IMR-90 (cell line): ENCODE measurements around the gene TNNI3K. TPM values are rescaled to one million over a fixed set of nuclear protein-coding genes. Genes with fewer than 3 reads are reported as not detected.

Experiments used
- ATAC-seq: fragments of 200-7000 bp; cut with Tn5 transposase; 2 replicates; pipeline ENCODE4 v1.9.1; 2020; ENCODE audit warnings: low read depth, mild to moderate bottlenecking, moderate library complexity
- BruUV-seq: library from RNA; stranded (reverse); fragments of 400-500 nt; replicated peaks from 2 replicates; lab custom pipeline; 2021; lab: Mats Ljungman, UMichigan
- CTCF ChIA-PET: fragments of 300-600 bp; formaldehyde crosslinking; extraction: SDS; loops from one replicate; lab custom pipeline; 2021; ENCODE audit warnings: antibody characterized with exemption; lab: Yijun Ruan, JAX
- POLR2A ChIA-PET: fragments of 300-600 bp; sonication (Branson Sonifier 250); formaldehyde crosslinking; loops from one replicate; lab custom pipeline; 2022; ENCODE audit warnings: antibody characterized with exemption; ENCODE audit not compliant: unreplicated experiment; lab: Charles Lee
- DNase-seq: peaks from one replicate; pipeline ENCODE4 v3.0.0; 2013
- H2AFZ ChIP-seq: replicated peaks from 2 replicates; pipeline ENCODE3; 2013; ENCODE audit warnings: low read length, mild to moderate bottlenecking; ENCODE audit not compliant: poor library complexity
- H2AK5ac ChIP-seq: 2 replicates; pipeline ENCODE4 v1.6.1; 2013; ENCODE audit warnings: low read depth, low read length, inconsistent platforms
- H2AK9ac ChIP-seq: replicated peaks from 2 replicates; pipeline ENCODE3; 2013; ENCODE audit warnings: mild to moderate bottlenecking, low read depth, low read length, moderate library complexity; ENCODE audit not compliant: poor library complexity
- H2BK120ac ChIP-seq: 2 replicates; pipeline ENCODE4 v1.6.1; 2013; ENCODE audit warnings: low read depth, low read length, inconsistent platforms
- H2BK15ac ChIP-seq: 3 replicates; pipeline ENCODE4 v1.6.1; 2013; ENCODE audit warnings: low read depth, low read length, inconsistent platforms
- H2BK20ac ChIP-seq: 2 replicates; pipeline ENCODE4 v1.6.1; 2013; ENCODE audit warnings: low read depth, mild to moderate bottlenecking, inconsistent platforms, low read length, moderate library complexity
- H2BK5ac ChIP-seq: 2 replicates; pipeline ENCODE4 v1.6.1; 2013; ENCODE audit warnings: mild to moderate bottlenecking, low read depth, low read length, inconsistent platforms; ENCODE audit not compliant: poor library complexity, severe bottlenecking
- H3K14ac ChIP-seq: replicated peaks from 2 replicates; pipeline ENCODE4 v1.6.1; 2013; ENCODE audit warnings: low read depth, low read length, inconsistent platforms
- H3K18ac ChIP-seq: 2 replicates; pipeline ENCODE4 v1.6.1; 2013; ENCODE audit warnings: low read depth, low read length, control low read depth
- H3K23ac ChIP-seq: 2 replicates; pipeline ENCODE4 v1.6.1; 2013; ENCODE audit warnings: low read depth, low read length, inconsistent platforms
- H3K27ac ChIP-seq: 2 replicates; pipeline ENCODE4 v1.5.1; 2013; ENCODE audit warnings: mild to moderate bottlenecking, control low read depth, low read length; ENCODE audit not compliant: insufficient read depth
- H3K27me3 ChIP-seq: 2 replicates; pipeline ENCODE4 v1.6.1; 2013; ENCODE audit warnings: low read length; ENCODE audit not compliant: control insufficient read depth, insufficient read depth
- H3K36me3 ChIP-seq: 2 replicates; pipeline ENCODE4 v1.6.1; 2013; ENCODE audit warnings: low read length, mixed read lengths; ENCODE audit not compliant: control insufficient read depth, insufficient read depth
- H3K4ac ChIP-seq: 2 replicates; pipeline ENCODE4 v1.6.1; 2013; ENCODE audit warnings: low read depth, low read length, inconsistent platforms
- H3K4me1 ChIP-seq: 2 replicates; pipeline ENCODE4 v1.6.1; 2013; ENCODE audit warnings: low read length, mixed read lengths; ENCODE audit not compliant: control insufficient read depth, insufficient read depth
- H3K4me2 ChIP-seq: 2 replicates; pipeline ENCODE4 v1.6.1; 2013; ENCODE audit warnings: low read depth, mild to moderate bottlenecking, control low read depth, low read length, moderate library complexity
- H3K4me3 ChIP-seq: 2 replicates; pipeline ENCODE4 v1.5.1; 2013; ENCODE audit warnings: low read depth, mild to moderate bottlenecking, control low read depth, low read length, moderate library complexity; ENCODE audit not compliant: insufficient read depth
- H3K56ac ChIP-seq: 2 replicates; pipeline ENCODE4 v1.6.1; 2013; ENCODE audit warnings: low read length, inconsistent platforms; ENCODE audit not compliant: insufficient read depth; ENCODE audit errors: extremely low read depth
- H3K79me1 ChIP-seq, 2 experiments: 2 replicates each; pipeline ENCODE4 v1.6.1; 2013; ENCODE audit warnings: low read length in 2 of 2, inconsistent platforms in 1 of 2, low read depth in 1 of 2
- H3K9ac ChIP-seq: 2 replicates; pipeline ENCODE4 v1.6.1; 2013; ENCODE audit warnings: low read depth, low read length, control low read depth
- H3K9me1 ChIP-seq: 2 replicates; pipeline ENCODE4 v1.6.1; 2013; ENCODE audit warnings: low read length, inconsistent platforms; ENCODE audit not compliant: insufficient read depth
- H3K9me3 ChIP-seq: 2 replicates; pipeline ENCODE4 v1.6.1; 2013; ENCODE audit warnings: low read length; ENCODE audit not compliant: control insufficient read depth, insufficient read depth
- H4K20me1 ChIP-seq: 2 replicates; pipeline ENCODE4 v1.6.1; 2013; ENCODE audit warnings: low read length, inconsistent platforms; ENCODE audit not compliant: insufficient read depth
- H4K5ac ChIP-seq: 2 replicates; pipeline ENCODE4 v1.6.1; 2013; ENCODE audit warnings: mild to moderate bottlenecking, low read depth, low read length, control low read depth
- H4K8ac ChIP-seq, 2 experiments: 2 replicates each; pipeline ENCODE4 v1.6.1; 2013; ENCODE audit warnings: low read depth in 2 of 2, low read length in 2 of 2, control low read depth in 1 of 2, inconsistent platforms in 1 of 2
- H4K91ac ChIP-seq: 2 replicates; pipeline ENCODE4 v1.6.1; 2013; ENCODE audit warnings: low read depth, low read length, inconsistent platforms; ENCODE audit not compliant: insufficient read depth
- BHLHE40 ChIP-seq: fragments of 150-350 bp; IDR thresholded peaks from 2 replicates; pipeline ENCODE4 v1.6.1; 2016; ENCODE audit warnings: mild to moderate bottlenecking, low read depth, low read length
- FOS ChIP-seq: fragments of 150-350 bp; IDR thresholded peaks from 2 replicates; pipeline ENCODE4 v1.6.1; 2016; ENCODE audit warnings: low read depth, low read length
- MAFK ChIP-seq: IDR thresholded peaks from 2 replicates; pipeline ENCODE4 v1.6.1; 2012; ENCODE audit warnings: low read depth, low read length, improper control_type of control experiment
- MAZ ChIP-seq: IDR thresholded peaks from 2 replicates; pipeline ENCODE4 v1.6.1; 2012; ENCODE audit warnings: low read depth, mild to moderate bottlenecking, low read length, improper control_type of control experiment, moderate library complexity, borderline replicate concordance
- MXI1 ChIP-seq: IDR thresholded peaks from 2 replicates; pipeline ENCODE4 v1.6.1; 2012; ENCODE audit warnings: low read depth, mild to moderate bottlenecking, low read length, moderate library complexity, borderline replicate concordance
- NFE2L2 ChIP-seq: fragments of 150-350 bp; IDR thresholded peaks from 2 replicates; pipeline ENCODE4 v1.6.1; 2016; ENCODE audit warnings: low read depth, mild to moderate bottlenecking, low read length
- RAD21 ChIP-seq: IDR thresholded peaks from 2 replicates; pipeline ENCODE4 v1.6.1; 2012; ENCODE audit warnings: low read length, improper control_type of control experiment
- RCOR1 ChIP-seq: IDR thresholded peaks from 2 replicates; pipeline ENCODE4 v1.6.1; 2012; ENCODE audit warnings: mild to moderate bottlenecking, low read length, improper control_type of control experiment; ENCODE audit not compliant: insufficient replicate concordance
- RFX5 ChIP-seq: IDR thresholded peaks from 2 replicates; pipeline ENCODE4 v1.8.0; 2012; ENCODE audit warnings: low read depth, mild to moderate bottlenecking, low read length, moderate library complexity
- SMC3 ChIP-seq: fragments of 150-350 bp; IDR thresholded peaks from 2 replicates; pipeline ENCODE4 v1.6.1; 2016; ENCODE audit warnings: low read depth, mild to moderate bottlenecking, antibody characterized with exemption, low read length, moderate library complexity
- WGBS, 2 experiments: methylation state at CpG; one replicate each; pipeline versions ENCODE4 v1.1.5 to v1.1.7; 2013; ENCODE audit warnings: missing lambda C conversion rate in 2 of 2; ENCODE audit not compliant: insufficient read length in 1 of 2; ENCODE audit errors: extremely low coverage in 2 of 2; 5-methylcytosine and 5-hydroxymethylcytosine counted together
- dilution Hi-C: fragments of 300-500 bp; cut with HindIII; formaldehyde crosslinking; loops from one replicate; pipeline ENCODE4 v1.14.3; 2018; ENCODE audit warnings: low sequenced_read_pairs; ENCODE audit not compliant: unreplicated experiment
- in situ Hi-C: fragments of 300-500 bp; cut with MboI; formaldehyde crosslinking; loops from 3 replicates; pipeline ENCODE4 v1.14.3; 2019; ENCODE audit warnings: low sequenced_read_pairs, inconsistent platforms, mixed read lengths
- intact Hi-C: fragments of 100-400 bp; cut with micrococcal nuclease; formaldehyde crosslinking; loops from 2 replicates; pipeline ENCODE4 v1.10.0; 2022
- polyA plus RNA-seq, 3 experiments: library from polyadenylated mRNA; depleted of rRNA; stranded (reverse); fragments of >200 nt; gene quantifications; 2 replicates each; pipeline ENCODE4 v1.2.3, GENCODE V29; 2012; ENCODE audit warnings: low replicate concordance in 1 of 3
- total RNA-seq: library from RNA; depleted of rRNA; stranded (reverse); fragments of >200 nt; gene quantifications from 2 replicates; pipeline ENCODE4 v1.2.3, GENCODE V29; 2012
- TF ChIP-seq, protein P1 (sequence below): fragments of 150-350 bp; IDR thresholded peaks from 2 replicates; pipeline ENCODE4 v1.6.1; 2017; ENCODE audit warnings: mild to moderate bottlenecking, antibody characterized with exemption, low read length, low read depth
- TF ChIP-seq, protein P2 (sequence below): conservative IDR thresholded peaks from 2 replicates; pipeline ENCODE4 v1.5.1; 2012; ENCODE audit warnings: mild to moderate bottlenecking, low read depth, low read length, improper control_type of control experiment

TNNI3K gene
- total and polyA plus RNA-seq, 2 of the 4 experiments (the other 2 are of a cell fraction) = 0.90 to 1.3 TPM

DNA sequence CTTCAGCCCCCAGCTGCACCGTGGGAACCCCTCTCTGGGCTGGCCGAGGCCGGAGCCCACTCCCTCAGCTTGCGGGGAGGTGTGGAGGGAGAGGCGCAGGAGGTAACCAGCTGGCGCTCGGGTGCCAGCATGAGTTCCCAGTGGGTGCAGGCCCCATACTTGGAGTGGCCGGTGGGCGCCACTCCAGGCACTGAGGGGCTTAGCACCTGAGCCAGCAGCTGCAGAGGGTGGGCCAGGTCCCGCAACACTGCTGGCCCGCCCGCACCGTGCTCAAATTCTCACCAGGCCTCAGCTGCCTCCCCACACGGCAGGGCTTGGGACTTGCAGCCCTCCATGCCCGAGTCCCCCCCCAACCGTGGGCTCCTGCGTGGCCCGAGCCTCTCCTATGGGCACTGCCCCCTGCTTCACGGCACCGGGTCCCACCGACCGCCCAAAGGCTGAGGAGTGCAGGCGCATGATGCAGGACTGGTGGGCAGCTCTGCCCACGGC, 230.1 kb downstream of the TNNI3K start:
- Histone ChIP-seq H3K4me2 (no peak overlapping the region), H3K27me3 (no peaks in the 10 kb centered on the region), H4K20me1 (no peaks in the 10 kb centered on the region), H3K23ac (no peak overlapping the region), H3K79me1 (no peaks in the 10 kb centered on the region), H2BK120ac (no peak overlapping the region), H3K9me3 (no peaks in the 10 kb centered on the region), H3K56ac (no peak overlapping the region), H3K4me3 (no peak overlapping the region), H2BK15ac (no peak overlapping the region), H3K9ac (no peak overlapping the region), H3K36me3 (no peaks in the 10 kb centered on the region), H4K5ac (no peak overlapping the region), H3K27ac (no peak overlapping the region), H3K4ac (no peak overlapping the region), H3K14ac (no peak overlapping the region), H4K8ac (no peak overlapping the region), H2BK20ac (no peak overlapping the region), H3K18ac (no peak overlapping the region), H3K4me1 (peaks cover 2% of the 10 kb centered on the region; the same call in 1 of the 2 replicates), H2BK5ac (no peak overlapping the region), H2AFZ (no peak overlapping the region), H3K9me1 (no peaks in the 10 kb centered on the region), H2AK5ac (no peak overlapping the region), H4K91ac (no peak overlapping the region), H2AK9ac (no peak overlapping the region)
- CTCF ChIA-PET = no interaction called here
- dilution Hi-C loops = no loop called here
- TF ChIP-seq, protein P1, sequence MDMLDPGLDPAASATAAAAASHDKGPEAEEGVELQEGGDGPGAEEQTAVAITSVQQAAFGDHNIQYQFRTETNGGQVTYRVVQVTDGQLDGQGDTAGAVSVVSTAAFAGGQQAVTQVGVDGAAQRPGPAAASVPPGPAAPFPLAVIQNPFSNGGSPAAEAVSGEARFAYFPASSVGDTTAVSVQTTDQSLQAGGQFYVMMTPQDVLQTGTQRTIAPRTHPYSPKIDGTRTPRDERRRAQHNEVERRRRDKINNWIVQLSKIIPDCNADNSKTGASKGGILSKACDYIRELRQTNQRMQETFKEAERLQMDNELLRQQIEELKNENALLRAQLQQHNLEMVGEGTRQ = no peak
- TF ChIP-seq SMC3 (no peak), FOS (no peak), RAD21 (no peak), MAFK (no peak), MAZ (no peak), BHLHE40 (no peak), RCOR1 (no peak), MXI1 (no peak), RFX5 (no peak), NFE2L2 (no peak)
- TF ChIP-seq, protein P2, sequence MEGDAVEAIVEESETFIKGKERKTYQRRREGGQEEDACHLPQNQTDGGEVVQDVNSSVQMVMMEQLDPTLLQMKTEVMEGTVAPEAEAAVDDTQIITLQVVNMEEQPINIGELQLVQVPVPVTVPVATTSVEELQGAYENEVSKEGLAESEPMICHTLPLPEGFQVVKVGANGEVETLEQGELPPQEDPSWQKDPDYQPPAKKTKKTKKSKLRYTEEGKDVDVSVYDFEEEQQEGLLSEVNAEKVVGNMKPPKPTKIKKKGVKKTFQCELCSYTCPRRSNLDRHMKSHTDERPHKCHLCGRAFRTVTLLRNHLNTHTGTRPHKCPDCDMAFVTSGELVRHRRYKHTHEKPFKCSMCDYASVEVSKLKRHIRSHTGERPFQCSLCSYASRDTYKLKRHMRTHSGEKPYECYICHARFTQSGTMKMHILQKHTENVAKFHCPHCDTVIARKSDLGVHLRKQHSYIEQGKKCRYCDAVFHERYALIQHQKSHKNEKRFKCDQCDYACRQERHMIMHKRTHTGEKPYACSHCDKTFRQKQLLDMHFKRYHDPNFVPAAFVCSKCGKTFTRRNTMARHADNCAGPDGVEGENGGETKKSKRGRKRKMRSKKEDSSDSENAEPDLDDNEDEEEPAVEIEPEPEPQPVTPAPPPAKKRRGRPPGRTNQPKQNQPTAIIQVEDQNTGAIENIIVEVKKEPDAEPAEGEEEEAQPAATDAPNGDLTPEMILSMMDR = no peak
- intact Hi-C loops = loop anchor here (10.0 kb wide), 1 partner anchor 260 kb away; no protein-coding TSS in a partner anchor
- WGBS, 2 experiments = 94% methylated on average over 6 of the region's 24 CpGs; no CpG with 5 or more reads in 1 of the 2 experiments
- no peak for ATAC-seq
- BruUV-seq = no TSS peak
- in situ Hi-C loops = no loop called here
- DNase-seq = no peak
- POLR2A ChIA-PET = no interaction called here
